ENCODE measurements around the gene MCM9. TPM values are rescaled to one million over a fixed set of nuclear protein-coding genes. Genes with fewer than 3 reads are reported as not detected.
A peak's percentile ranks its signal among the peaks of the same experiment; 100 is the strongest.

MCM9 gene
- total and polyA plus RNA-seq, 4 donors, result 2.8 to 19.1 (median 10.8) TPM

DNA sequence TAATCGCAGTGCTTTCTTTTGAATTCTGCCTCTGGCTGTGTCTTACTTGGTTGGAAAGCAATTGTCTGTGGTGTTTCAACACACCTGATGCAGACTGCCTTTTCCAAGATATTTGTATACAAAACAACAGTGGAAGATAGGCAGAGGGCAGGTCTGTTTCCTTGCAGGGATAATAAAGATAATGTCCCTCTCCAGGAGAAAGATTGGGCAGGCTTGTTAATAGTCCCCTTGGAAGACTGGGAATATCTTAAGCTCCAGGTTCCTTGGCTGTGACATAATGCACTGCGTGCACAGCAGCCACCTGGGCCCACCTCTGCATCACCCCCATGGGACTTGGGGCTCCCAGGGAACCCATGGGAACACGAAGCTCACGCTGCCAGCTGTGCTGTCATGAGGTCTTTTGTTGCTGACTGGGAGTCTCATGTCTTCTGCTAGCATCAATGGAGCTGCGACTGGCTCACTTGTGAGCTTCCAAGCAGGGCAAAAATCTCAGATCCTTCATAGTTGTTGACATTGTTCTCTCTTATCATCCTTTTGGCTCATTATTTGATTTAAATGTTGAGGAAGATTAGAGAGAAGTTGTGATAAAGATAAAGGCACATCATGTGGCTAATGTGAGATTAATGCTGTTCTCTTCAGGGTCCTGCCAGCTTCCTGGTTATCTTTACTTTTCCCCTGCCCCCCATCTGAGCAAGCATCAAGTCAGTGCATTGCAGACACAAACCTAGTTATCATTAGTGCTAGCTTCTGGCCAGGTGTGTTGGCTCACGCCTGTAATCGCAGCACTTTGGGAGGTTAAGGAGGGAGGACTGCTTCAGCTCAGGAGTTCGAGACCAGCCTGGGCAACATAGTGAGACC, 148.1 kb downstream of the MCM9 start:
- DNase-seq (no peak), ATAC-seq (ENCODE audit: low FRiP score) (no peak)
- Histone ChIP-seq H3K9me3 (ENCODE audit: control insufficient read depth, low read length) (no peaks in the 10 kb centered on the region), H3K4me3 (ENCODE audit: low read length in 2 of 2) (no peak overlapping the region), H3K27me3 (ENCODE audit: control insufficient read depth in 1 of 2, insufficient read depth in 2 of 2, low read length in 1 of 2) (no peaks in the 10 kb centered on the region), H3K36me3 (ENCODE audit: control insufficient read depth in 1 of 2, insufficient read depth in 2 of 2, low read length in 1 of 2) (peaks cover 0 to 2% of the 10 kb centered on the region in 2 donors), H3K4me1 (ENCODE audit: control insufficient read depth in 1 of 2, insufficient read depth in 2 of 2, low read length in 2 of 2) (no peaks in the 10 kb centered on the region), H3K27ac (ENCODE audit: low read depth in 1 of 2, low read length in 2 of 2) (no peak overlapping the region)
- intact Hi-C loops (cut with DNase I), result no loop called here
- 81 to 88% methylated on average over 8 of the region's 8 CpGs for WGBS, 2 donors

DNA sequence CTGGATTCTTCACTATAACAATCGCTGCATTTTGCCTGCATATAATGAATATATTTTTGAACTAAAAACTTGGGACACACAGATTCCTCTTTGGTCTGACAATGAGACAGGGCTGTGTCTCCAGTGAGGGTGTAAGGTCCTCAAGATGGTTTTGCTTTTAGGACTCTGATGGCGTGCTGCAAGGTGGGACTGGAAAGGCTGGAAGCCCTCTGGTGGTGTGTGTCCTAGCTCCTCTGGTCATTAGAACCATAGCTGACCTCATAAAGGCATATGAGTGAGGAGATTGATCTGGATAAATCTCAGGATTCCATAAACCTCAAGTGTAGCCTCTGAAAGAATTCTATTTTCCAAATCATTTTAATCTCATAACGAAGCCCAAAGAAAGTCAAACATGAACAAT, 149.4 kb downstream of the MCM9 start:
- no peak overlapping the region for H3K4me3 ChIP-seq (ENCODE audit: low read length in 2 of 2)
- peaks cover 0 to 2% of the 10 kb centered on the region in 2 donors for H3K36me3 ChIP-seq (ENCODE audit: control insufficient read depth in 1 of 2, insufficient read depth in 2 of 2, low read length in 1 of 2)
- H3K9me3 ChIP-seq (ENCODE audit: control insufficient read depth, low read length), result no peaks in the 10 kb centered on the region
- no peaks in the 10 kb centered on the region for H3K4me1 ChIP-seq (ENCODE audit: control insufficient read depth in 1 of 2, insufficient read depth in 2 of 2, low read length in 2 of 2)
- H3K27me3 ChIP-seq (ENCODE audit: control insufficient read depth in 1 of 2, insufficient read depth in 2 of 2, low read length in 1 of 2), result no peaks in the 10 kb centered on the region
- 94 to 96% methylated on average over 3 of the region's 3 CpGs for WGBS, 2 donors
- H3K27ac ChIP-seq (ENCODE audit: low read depth in 1 of 2, low read length in 2 of 2), result no peak overlapping the region
- DNase-seq (no peak), ATAC-seq (ENCODE audit: low FRiP score) (no peak)
- intact Hi-C loops (cut with DNase I), result no loop called here

DNA sequence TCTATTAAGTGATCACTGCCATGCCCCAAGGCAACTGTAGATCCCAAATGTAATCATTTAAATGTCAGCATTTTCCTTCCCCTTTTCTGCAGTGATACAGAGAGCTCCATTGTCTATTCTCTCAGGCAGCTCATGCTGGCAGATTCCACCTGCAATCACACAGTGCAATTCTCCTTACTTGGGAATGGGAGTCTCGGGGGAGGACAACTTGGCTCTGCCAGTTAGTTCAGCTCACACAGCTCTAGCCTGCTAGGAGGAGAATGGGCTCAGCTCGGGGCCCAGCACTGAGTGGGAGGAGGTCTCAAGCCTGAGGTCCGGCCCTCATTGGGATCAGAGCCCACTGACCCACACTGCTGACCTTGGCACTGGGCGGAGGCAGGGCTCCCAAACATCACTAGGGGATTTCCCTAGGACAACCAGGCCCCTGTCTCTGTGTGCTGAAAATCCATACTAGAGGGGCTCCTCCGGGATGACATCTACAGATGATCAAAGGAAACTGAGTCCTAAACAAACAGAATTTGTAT, 150.3 kb downstream of the MCM9 start:
- 46 to 55% methylated on average over 5 of the region's 5 CpGs for WGBS, 2 donors
- peak; percentile 33 for ATAC-seq (ENCODE audit: low FRiP score)

DNA sequence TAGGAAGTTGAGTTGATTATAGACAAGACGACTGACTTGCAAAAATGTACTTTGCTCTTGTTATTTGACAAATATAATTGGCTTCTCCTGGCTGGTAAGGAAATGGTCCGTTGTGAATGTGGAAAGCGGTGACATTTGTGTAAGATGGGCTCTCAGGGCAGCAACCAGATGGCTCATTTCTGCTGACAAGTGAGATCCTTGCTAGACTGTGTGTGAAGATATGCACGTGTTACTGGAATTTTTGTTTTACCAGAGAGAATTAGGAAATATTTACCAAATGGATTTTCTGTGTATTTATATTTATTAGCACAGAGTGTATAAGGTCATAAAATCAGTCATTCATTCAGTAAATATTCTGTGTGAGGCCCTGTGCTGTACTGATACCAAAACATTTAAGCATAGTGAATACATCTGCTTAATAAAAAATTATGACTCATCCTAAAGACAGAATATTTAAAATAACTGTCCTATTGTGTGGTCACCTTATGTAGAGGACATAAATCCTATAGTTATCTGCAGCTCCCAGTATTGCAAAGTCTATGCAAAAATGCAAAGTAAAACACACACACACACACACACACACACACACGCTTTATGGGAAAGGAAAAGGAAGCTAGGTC, 150.9 kb downstream of the MCM9 start:
- no peaks in the 10 kb centered on the region for H3K36me3 ChIP-seq (ENCODE audit: control insufficient read depth in 1 of 2, insufficient read depth in 2 of 2, low read length in 1 of 2)
- WGBS, 2 donors, result 75 to 83% methylated on average over 5 of the region's 5 CpGs
- no peak overlapping the region for H3K4me3 ChIP-seq (ENCODE audit: low read length in 2 of 2)
- no peaks in the 10 kb centered on the region for H3K9me3 ChIP-seq (ENCODE audit: control insufficient read depth, low read length)
- no peaks in the 10 kb centered on the region for H3K27me3 ChIP-seq (ENCODE audit: control insufficient read depth in 1 of 2, insufficient read depth in 2 of 2, low read length in 1 of 2)
- H3K4me1 ChIP-seq (ENCODE audit: control insufficient read depth in 1 of 2, insufficient read depth in 2 of 2, low read length in 2 of 2), result no peaks in the 10 kb centered on the region
- DNase-seq (no peak), ATAC-seq (ENCODE audit: low FRiP score) (no peak)
- intact Hi-C loops (cut with DNase I), result no loop called here
- no peak overlapping the region for H3K27ac ChIP-seq (ENCODE audit: low read depth in 1 of 2, low read length in 2 of 2)

More for the DNA sequence above, 150.3 kb downstream of the MCM9 start:
- no peaks in the 10 kb centered on the region for H3K27me3 ChIP-seq (ENCODE audit: control insufficient read depth in 1 of 2, insufficient read depth in 2 of 2, low read length in 1 of 2)
- H3K27ac ChIP-seq (ENCODE audit: low read depth in 1 of 2, low read length in 2 of 2), result no peak overlapping the region
- H3K4me1 ChIP-seq (ENCODE audit: control insufficient read depth in 1 of 2, insufficient read depth in 2 of 2, low read length in 2 of 2), result no peaks in the 10 kb centered on the region
- intact Hi-C loops (cut with DNase I), result no loop called here
- no peaks in the 10 kb centered on the region for H3K9me3 ChIP-seq (ENCODE audit: control insufficient read depth, low read length)
- no peak for DNase-seq
- peaks cover 0 to 2% of the 10 kb centered on the region in 2 donors for H3K36me3 ChIP-seq (ENCODE audit: control insufficient read depth in 1 of 2, insufficient read depth in 2 of 2, low read length in 1 of 2)
- H3K4me3 ChIP-seq (ENCODE audit: low read length in 2 of 2), result no peak overlapping the region

DNA sequence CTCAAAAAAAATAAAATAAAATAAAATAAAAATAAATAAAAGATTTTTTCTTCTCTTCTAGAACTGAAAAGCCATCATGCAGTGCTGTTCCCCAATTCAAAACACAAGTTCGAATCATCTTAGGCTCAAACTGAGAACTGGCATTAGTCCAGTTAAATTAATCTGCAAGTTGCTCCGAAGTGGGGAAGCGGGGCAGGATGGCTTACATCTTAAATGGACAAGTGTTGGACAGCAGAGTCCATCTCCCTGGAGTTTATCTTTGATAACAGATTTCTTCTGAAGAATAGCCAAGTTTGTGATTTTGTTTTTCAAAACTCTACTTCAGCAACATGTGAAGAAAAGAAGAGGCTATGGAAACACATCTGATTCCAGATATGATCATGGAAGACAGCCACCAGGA, 152.3 kb downstream of the MCM9 start:
- whole genome bisulfite sequencing, 2 donors, result 83 to 84% methylated on average over 3 of the region's 3 CpGs
- Histone ChIP-seq H3K27ac (ENCODE audit: low read depth in 1 of 2, low read length in 2 of 2) (no peak overlapping the region), H3K4me3 (ENCODE audit: low read length in 2 of 2) (no peak overlapping the region), H3K4me1 (ENCODE audit: control insufficient read depth in 1 of 2, insufficient read depth in 2 of 2, low read length in 2 of 2) (no peaks in the 10 kb centered on the region), H3K36me3 (ENCODE audit: control insufficient read depth in 1 of 2, insufficient read depth in 2 of 2, low read length in 1 of 2) (no peaks in the 10 kb centered on the region), H3K27me3 (ENCODE audit: control insufficient read depth in 1 of 2, insufficient read depth in 2 of 2, low read length in 1 of 2) (no peaks in the 10 kb centered on the region), H3K9me3 (ENCODE audit: control insufficient read depth, low read length) (no peaks in the 10 kb centered on the region)
- no peak for ATAC-seq (ENCODE audit: low FRiP score)
- no peak for DNase-seq
- intact Hi-C loops (cut with DNase I), result no loop called here

DNA sequence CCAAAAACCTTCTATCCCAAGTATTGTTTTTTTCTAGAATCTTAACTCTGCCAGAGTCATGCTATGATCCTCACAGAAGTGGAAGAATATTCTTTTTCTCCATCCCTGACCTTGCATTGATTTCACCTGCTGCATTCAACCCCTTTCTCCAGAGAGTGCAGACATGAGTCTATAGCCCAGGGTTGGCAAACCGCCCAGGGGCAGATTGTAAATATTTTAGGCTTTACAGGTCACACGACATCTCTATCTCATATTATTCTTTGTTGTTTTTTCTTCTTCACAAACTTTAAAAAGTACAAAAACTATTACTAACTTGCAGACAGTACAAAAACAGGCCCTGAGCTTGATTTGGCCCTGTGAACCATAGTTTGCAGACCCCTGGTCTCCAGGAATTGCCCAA, 153.1 kb downstream of the MCM9 start:
- intact Hi-C loops (cut with DNase I), result no loop called here
- Histone ChIP-seq H3K4me1 (ENCODE audit: control insufficient read depth in 1 of 2, insufficient read depth in 2 of 2, low read length in 2 of 2) (no peaks in the 10 kb centered on the region), H3K27ac (ENCODE audit: low read depth in 1 of 2, low read length in 2 of 2) (no peak overlapping the region), H3K4me3 (ENCODE audit: low read length in 2 of 2) (no peak overlapping the region), H3K9me3 (ENCODE audit: control insufficient read depth, low read length) (no peaks in the 10 kb centered on the region), H3K27me3 (ENCODE audit: control insufficient read depth in 1 of 2, insufficient read depth in 2 of 2, low read length in 1 of 2) (no peaks in the 10 kb centered on the region), H3K36me3 (ENCODE audit: control insufficient read depth in 1 of 2, insufficient read depth in 2 of 2, low read length in 1 of 2) (no peaks in the 10 kb centered on the region)
- DNase-seq (no peak), ATAC-seq (ENCODE audit: low FRiP score) (no peak)
- 72 to 74% methylated on average over 2 of the region's 2 CpGs for WGBS, 2 donors

DNA sequence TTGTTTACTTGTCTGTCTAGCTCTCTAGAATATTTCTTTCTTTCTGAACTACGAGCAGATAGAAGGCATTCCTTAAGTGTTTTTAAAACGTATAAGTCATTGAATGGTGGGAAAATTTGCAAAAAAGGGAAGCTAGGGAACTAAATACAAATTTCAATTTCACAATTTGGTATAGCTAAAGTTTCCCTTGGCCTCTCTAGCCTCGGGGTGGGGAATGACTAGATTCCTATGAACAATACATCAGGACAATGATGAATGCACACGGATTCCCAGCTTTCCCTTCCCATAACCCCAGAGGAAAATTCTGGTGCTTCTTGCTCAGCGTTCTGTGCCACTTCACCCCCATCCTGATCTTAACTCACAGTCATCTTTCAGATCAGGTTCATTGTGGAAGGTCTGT, 154.3 kb downstream of the MCM9 start:
- Histone ChIP-seq H3K27ac (ENCODE audit: low read depth in 1 of 2, low read length in 2 of 2) (no peak overlapping the region), H3K4me3 (ENCODE audit: low read length in 2 of 2) (no peak overlapping the region), H3K36me3 (ENCODE audit: control insufficient read depth in 1 of 2, insufficient read depth in 2 of 2, low read length in 1 of 2) (no peaks in the 10 kb centered on the region), H3K4me1 (ENCODE audit: control insufficient read depth in 1 of 2, insufficient read depth in 2 of 2, low read length in 2 of 2) (no peaks in the 10 kb centered on the region), H3K27me3 (ENCODE audit: control insufficient read depth in 1 of 2, insufficient read depth in 2 of 2, low read length in 1 of 2) (no peaks in the 10 kb centered on the region), H3K9me3 (ENCODE audit: control insufficient read depth, low read length) (no peaks in the 10 kb centered on the region)
- 63 to 65% methylated on average over 5 of the region's 5 CpGs for WGBS, 2 donors
- DNase-seq (no peak), ATAC-seq (ENCODE audit: low FRiP score) (no peak)
- intact Hi-C loops (cut with DNase I), result no loop called here

DNA sequence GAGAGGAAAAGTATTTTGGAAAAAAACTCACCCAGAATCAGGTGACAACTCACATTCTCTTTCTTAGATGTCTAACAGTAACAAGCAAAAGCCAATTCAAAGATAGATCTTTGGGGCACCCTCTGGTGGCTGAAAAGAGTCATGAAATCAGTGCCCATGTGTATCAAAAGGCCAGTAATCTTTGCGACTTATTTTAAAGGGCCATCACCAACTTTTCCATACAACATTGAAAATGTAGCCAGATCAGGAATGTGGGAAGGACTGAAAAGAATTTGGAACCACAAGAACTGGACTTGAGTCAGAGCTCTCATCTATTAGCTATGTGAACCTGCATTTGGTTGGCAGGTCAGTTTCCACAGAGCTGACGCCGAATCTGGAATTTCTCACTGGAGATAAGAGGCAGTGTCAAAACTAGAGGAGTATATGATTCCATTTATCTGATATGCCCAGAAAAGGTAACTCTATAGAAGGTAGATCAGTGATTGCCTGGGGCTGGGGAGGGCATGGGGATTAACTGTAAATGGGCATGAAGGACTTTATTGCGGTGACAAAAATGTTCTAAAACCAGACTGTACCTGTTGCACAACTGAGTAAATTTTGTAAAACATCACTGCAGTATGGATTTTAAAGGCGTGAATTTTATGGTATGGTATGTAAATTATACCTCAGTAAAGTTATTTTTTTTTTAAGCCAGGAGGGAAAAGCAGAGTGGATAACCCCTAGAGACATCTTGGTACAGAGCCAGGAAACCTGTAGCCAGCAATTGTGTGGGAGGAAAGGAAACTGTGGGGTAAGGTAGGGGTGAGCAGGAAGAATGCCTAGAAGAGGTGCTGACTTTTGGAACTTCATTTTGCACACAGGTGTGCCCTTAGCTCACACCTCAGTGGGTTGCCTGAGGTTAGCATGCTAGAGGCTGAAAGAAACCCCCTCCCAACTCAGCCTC, 158.1 kb downstream of the MCM9 start:
- ATAC-seq (ENCODE audit: low FRiP score), result peak; percentile 83
- peak in 1 of 2 donors; percentile 73 for DNase-seq
- Histone ChIP-seq H3K4me1 (ENCODE audit: control insufficient read depth in 1 of 2, insufficient read depth in 2 of 2, low read length in 2 of 2) (no peaks in the 10 kb centered on the region), H3K4me3 (ENCODE audit: low read length in 2 of 2) (no peak overlapping the region), H3K27me3 (ENCODE audit: control insufficient read depth in 1 of 2, insufficient read depth in 2 of 2, low read length in 1 of 2) (no peaks in the 10 kb centered on the region), H3K27ac (ENCODE audit: low read depth in 1 of 2, low read length in 2 of 2) (no peak overlapping the region), H3K36me3 (ENCODE audit: control insufficient read depth in 1 of 2, insufficient read depth in 2 of 2, low read length in 1 of 2) (no peaks in the 10 kb centered on the region), H3K9me3 (ENCODE audit: control insufficient read depth, low read length) (no peaks in the 10 kb centered on the region)
- WGBS, 2 donors, result 29 to 33% methylated on average over 5 of the region's 5 CpGs
- intact Hi-C loops (cut with DNase I), result loop anchor here (5.0 kb wide), 2 partner anchors 490 to 495 kb away; no protein-coding TSS in a partner anchor

Measured in aorta (tissue), 5 donors.